ENCODE results near the gene SUSD4.

The SUSD4 gene

DNA sequence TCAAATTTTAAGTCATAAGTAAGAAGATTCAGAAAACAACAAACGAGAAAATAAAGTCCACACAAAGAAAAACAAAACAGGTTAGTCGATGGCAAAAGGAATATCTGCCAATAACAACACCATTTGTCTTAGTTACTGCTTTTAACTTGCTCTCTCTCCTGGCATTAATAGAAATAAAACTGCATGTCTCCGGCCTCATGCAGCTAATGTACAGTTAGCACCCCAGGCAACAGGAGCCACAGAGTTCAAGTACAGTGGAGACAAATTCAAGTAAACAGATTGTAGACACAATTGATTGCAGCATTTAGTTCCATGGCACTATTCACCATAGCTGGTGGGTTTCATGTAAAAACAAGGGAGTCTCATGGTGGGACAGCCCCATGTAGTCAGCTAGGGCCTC lies 33.5 kb downstream of the SUSD4 start:
- no peak for DNase-seq (ENCODE audit: low read depth in 2 of 2)

DNA sequence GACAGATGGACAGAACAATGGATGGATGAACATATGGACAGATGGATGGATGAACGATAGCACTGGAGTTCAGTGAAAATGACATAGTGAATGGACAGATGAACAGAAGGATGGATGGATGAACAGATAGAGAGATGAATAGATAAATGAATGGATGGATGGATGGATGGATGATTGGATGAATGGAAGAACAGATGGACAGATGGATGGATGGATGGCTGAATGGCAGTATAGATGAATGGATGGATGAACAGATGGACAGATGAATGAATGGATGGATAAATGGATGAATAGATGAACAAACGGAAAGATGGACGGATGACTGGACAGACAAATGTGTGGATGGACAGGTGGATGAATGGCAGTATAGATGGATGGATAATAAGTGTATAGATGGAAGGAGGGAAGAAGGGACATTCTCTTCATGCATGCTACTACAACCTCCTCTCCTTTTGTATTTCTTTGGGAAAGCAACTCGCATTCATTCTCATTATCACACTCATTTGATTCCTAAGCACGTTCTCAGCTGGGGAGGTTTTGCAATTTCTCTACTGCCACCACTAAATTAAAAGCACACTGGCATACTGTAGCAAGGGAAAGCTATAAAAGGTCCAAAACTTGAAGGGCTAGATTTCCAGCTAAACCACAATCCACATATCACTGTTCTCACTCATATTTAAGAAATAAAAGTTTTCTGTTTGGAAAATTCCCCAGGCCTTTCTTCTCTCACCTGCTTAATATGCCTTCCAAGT lies 34.1 kb downstream of the SUSD4 start:
- DNase-seq (ENCODE audit: low read depth in 2 of 2): no peak

DNA sequence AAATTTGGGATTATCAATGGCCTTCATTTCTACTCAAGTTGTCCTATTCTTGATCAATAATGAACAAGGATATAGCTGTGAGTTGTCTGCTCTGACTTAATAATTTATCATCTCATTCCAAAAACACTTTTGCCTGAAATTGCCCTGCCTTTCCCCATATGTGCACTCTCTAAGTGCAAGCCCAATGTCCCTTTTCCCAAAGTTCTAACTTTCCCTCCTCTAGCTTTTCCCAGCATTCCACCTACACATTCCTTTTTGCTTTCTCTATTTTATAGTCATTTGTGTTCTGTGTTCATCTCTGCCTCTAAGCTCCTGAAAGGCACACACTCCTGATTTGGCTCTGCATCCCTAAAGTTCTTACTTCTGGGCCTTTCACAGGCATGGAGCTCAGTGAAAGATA lies 34.7 kb downstream of the SUSD4 start:
- no peak for DNase-seq (ENCODE audit: low read depth in 2 of 2)

DNA sequence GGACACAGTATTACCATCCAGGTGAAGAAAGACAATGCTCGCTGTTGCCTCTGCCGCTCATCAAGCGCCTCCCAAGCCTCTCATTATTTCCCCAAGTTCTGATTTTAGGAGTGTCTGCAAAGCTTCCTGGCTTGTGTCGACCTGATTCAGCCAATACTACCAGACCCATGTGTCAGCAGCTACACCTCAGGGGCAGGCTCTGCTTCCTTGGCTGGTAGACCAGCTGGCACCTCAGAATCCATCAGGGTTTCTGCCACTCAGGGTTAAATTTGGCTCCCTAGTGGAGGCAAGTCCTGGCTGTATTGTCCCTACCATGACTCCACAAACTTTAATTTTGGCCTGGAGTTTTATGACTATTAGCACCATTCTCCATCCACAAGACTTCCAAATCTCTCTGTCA lies 35.4 kb downstream of the SUSD4 start:
- no peak for DNase-seq (ENCODE audit: low read depth in 2 of 2)

DNA sequence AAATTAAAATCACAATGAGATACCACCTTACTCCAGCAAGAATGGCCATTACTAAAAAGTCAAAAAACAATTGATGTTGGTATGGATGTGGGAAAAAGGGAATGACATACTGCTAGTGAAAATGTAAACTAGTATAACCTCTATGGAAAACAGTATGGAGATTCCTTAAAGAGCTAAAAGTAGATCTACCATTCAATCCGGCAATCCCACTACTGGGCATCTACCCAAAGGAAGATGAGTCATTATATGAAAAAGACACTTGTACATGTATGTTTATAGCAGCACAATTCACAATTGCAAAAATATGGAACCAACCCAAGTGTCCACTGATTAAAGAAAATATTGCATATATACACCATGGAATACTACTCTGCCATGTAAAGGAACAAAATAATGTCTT lies 37.2 kb downstream of the SUSD4 start:
- no peak for DNase-seq (ENCODE audit: low read depth in 2 of 2)

DNA sequence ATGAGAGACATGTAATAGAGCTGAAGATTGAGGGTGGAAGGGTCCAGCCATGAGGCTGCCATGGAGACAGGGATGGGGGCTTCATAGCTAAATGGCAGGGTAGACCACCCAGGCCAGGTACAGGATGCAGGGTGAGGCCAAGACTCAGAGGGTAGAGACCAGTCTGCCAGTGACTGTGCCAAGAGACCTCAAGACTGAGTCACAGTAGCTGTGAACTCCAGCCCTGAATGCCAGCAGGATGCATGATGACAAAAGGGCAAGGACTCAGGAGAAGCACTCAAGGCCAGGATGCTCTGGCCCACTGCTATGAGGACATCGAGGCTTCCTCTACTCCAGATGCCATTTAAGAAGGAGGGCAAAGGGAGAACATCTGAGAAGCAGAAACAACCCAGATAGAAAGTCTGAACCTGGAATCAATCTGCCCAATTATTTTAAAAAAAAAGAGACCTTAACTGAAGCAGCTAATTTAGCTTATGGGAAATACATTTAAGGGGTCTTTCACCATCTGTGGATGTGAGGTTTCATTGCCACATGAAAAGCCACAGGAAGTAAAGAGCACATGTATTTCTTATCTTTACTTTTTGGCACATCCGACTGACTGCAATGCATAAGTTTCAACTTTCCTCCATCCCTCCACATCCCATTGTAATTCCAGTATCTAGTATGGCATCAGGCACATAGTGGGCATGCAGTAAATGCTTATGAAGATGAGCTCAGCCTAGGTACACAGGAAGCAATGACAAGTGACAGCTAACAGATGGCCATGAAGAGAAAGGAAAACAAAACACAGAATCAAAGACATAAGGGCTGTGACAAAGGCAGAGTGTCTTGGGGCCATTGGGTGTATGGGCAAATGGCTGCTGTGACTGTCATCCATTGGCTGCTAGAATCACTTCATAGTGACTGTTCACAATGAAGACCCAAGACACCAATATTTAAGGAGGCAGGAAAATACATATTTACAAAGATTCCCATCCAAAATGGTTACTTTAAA lies 40.2 kb downstream of the SUSD4 start:
- DNase-seq (ENCODE audit: low read depth in 2 of 2): no peak

DNA sequence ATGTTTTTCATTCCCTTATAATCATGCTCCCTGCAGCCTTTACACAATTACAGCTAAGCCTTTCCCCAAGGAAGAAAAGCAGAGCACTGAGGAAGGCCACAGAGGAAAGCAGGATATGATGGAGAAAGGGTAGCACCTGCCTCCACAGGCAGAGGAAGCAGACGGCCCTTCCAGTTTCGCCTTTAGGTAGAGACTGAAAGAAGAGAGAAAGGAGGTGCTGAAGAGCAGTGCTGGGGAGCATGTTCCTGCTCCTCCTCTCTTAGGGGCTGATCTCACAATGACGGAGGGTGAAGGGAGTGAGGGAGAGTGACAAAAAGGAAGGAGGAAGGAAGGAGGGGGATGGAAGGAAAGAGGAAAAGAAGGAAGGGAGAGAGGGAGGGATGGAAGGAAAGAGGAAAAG lies 41.1 kb downstream of the SUSD4 start:
- DNase-seq (ENCODE audit: low read depth in 2 of 2): no peak

DNA sequence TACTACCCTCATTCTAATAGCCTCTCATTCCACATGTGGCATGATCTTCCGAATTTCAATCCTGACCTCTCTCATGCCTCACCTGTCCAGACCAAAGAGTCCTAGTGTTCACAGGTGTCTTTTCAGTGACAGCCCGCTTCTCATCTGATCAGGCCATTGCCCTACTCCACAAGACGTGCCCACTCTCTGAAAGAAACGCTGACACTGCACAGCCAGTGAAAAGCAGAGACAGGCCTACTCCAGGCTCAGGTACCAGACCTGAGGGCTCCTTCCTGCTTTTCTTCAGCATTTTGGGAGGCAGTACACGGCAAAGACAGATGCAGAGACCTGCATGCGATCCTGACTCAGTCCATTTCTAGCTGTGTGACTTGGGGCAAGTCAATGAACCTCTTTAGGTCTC lies 43.0 kb downstream of the SUSD4 start:
- no peak for DNase-seq (ENCODE audit: low read depth in 2 of 2)

DNA sequence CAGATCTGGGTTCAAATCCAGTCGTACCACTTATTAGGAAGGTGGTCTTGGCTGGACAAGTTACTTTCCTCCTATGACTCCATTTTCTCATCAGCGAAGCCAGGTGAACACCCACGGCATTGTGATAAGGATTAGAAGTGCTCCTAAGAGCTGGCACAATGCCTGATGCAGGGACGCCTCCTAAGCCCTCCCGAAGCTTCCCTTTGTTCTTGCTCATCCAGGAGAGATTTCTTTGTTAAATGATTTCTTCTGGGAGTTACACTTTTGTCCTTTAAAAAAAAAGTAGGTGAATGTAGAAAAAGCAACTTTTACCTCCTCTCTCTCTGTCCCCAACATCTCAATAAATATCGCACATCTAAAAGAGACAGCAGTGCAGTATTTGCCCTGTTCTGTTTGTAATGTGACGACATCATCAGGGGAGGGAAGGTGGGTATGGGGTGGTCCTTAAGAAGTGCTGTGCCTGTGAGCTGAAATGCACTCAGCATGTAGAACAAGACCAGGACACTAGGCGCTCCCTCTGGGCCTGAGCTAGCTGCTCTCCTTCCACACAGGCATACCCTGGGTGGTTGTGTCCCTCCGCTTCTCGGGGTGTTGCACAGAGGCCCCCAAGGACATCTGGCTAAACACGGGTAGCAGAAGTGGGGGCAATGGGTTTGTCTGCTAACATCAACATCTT lies 43.9 kb downstream of the SUSD4 start:
- no peak for DNase-seq (ENCODE audit: low read depth in 2 of 2)

DNA sequence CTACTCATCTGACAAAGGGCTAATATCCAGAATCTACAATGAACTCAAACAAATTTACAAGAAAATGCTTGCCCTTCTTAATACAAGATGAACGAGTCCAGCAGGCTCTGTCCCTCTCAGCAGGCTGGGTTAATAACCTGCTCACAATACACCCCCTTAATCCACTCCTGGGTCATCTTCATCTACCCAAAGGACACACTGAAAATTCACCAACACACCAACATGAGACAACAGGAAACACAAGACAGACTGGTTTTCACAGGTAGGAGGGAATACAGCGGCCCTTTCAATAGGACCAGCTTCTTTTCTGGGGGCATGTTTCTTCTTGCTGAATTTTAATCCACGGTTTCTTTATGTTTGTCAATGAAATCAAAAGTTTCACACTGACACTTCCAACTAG lies 44.6 kb downstream of the SUSD4 start:
- no peak for DNase-seq (ENCODE audit: low read depth in 2 of 2)

DNA sequence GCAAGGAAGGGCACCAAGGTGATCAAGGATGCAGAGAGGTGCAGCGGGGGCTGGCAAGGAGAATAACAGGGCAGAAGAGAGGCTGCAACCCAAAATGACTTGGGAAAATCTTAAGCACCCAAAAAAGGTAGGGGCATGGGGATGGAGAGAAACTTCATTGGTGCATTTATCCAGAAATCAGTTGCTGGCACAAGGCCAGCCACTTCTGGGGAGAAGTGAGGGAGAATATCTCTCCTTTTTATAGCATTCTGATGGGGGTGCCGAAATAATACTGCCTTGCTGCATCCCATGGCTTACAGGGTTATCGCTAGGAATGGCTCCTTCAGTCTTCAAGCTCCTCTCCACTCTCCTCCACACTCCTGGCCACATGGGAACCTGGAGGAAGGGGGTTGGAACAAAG lies 47.9 kb downstream of the SUSD4 start:
- no peak for DNase-seq (ENCODE audit: low read depth in 2 of 2)

DNA sequence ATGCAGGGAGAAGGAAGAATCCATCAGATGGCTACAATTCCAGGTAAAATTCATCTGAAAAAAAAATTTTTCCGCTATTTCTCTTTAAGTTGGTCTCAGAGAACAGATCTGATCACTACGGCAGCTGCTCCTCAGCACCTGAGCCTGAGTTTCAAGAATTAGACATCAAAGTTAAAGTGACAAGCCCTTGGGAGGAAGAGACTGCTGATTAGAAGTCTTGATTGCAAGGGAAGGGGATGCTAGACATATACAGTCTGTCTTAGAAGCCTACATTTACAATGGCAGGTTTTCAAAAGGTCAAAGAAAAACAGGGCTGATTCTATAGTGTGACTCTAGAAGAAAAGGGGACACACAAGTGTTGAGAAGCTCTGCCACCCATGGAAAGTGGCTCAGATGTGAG lies 48.3 kb downstream of the SUSD4 start:
- no peak for DNase-seq (ENCODE audit: low read depth in 2 of 2)

DNA sequence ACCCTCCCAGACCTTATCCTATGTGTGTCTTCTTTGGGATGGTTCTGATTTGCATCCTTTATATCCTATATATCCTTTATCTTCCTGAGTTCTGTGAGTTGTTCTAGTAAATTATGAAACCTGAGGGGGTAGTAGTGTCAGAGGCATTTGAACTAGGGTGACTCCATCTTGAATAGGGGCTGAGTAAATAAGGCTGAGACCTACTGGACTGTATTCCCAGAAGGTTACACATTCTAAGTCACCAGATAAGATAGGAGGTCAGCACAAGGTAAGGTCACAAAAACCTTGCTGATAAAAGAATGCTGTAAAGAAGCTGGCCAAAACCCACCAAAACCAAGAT lies 50.6 kb downstream of the SUSD4 start:
- no peak for DNase-seq (ENCODE audit: low read depth in 2 of 2)

DNA sequence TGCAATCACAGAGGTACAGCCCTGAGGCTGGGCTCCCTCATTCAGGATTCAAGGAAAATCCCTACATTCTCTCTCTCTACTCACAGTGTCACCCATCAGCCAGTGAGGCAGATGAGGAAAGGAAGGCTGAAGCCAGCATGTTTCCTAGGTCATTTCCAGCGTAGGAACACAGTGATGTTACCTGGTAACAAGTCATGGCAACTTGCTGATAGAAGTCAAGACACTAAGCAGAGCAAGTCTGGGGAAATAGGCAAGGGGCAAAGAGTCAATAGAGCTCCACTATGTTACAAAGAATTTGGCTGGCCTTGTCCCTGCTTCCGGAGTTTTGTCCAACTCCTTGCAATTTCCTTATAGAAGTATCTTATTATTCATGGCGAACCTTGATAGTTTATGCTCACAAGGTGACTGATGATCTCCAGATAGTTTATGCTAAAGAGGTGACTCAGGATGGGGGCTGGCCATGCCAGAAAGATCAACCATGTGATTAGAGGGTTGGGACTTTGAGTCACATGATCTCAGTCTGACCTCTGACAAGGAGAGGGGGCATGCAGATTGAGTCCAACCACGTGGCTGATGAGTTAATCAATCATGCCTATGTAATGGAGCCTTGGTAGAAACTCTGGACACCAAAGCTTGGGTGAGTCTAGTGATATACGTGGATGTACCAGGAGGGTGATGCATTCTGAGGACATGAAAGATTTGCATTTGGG lies 51.1 kb downstream of the SUSD4 start:
- DNase-seq (ENCODE audit: low read depth in 2 of 2): no peak

DNA sequence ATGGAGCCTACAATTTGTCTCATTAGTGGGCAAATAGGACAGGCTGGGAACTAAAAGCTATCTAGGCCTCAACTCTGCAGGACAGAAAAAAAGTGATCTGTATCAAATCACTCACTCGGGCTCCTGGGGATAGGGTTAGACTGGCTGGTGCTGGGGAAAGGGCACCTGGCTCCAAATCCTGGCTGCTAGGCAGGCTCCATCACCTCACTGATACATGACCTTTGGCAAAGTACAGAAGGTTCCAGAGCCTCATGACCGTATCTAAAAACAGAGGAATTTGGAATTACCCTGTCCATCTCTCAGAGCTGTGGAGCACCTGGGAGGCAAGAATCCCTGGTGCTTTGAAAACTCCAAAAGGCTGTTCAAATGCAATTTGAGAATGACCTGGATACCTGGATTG lies 51.7 kb downstream of the SUSD4 start:
- no peak for DNase-seq (ENCODE audit: low read depth in 2 of 2)

DNA sequence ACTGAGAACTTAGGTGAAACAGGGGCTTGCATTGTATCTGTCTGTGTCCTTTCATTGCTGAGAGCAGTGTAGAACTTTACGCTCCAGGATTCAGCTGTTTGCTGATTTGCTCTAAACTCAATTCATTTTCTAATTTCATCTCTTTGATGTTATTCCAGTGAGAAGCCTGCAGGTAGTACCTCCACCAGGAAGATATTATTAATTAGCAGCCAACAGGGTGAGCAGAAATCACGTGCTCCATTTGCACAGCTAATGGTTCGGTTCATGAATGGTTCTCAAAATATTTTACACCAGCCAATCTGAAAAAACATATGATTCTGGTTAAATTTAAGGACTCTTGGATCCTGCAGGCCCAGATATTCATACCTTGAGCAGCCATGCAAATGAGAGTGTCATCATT lies 52.1 kb downstream of the SUSD4 start:
- DNase-seq (ENCODE audit: low read depth in 2 of 2): no peak

DNA sequence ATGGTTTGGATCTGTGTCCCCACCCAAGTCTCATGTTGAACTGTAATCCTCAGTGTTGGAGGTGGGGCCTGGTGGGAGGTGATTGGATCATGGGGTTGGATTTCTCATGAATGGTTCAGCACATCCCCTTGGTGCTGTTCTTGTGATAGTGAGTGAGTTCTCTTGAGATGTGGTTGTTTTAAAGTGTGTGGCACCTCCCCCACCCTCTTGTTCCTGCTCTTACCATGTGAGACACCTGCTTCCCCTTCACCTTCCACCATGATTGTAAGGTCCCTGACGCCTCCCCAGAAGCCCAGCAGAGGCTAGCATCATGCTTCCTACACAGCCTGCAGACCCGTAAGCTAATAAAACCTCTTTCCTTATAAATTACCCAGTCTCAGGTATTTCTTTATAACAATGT lies 55.8 kb downstream of the SUSD4 start:
- no peak for DNase-seq (ENCODE audit: low read depth in 2 of 2)

DNA sequence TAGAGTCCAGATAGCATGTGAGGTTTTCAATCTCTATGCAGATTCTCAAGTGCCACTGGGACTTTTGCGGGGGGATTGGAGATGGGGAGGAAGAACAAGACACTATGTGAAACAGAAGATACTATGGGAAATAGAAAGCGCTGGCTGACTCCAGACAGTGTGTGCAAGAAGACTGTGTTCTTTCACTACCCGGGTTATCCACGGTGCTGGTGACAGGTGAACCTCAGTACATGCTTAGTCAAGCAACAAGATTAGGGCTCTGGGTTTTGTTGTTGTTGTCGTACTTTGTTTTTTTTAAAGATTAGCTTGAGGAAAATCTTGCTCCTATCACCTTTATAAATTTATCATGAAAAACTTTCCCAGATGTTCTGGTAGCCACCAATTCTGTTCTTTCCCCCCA lies 56.4 kb downstream of the SUSD4 start:
- DNase-seq (ENCODE audit: low read depth in 2 of 2): no peak

DNA sequence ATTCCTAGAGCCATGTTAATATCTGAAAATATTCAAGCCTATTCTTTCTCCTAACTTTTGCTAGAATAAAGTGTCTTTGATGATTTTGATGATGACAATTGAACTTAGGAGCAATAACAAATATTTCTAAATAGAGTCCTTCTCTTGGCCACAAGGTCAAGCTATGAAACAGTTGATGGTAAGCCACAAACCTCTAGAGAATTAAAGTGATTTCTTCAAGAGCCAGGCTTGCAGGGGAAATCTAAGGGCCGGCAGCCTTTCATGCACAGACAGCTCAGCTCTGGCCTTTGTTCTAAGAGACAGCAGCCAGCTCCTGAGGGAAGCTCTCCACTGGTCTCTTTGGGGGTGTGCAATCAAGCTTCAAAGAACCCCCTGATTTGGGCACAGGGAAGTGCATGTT lies 59.0 kb downstream of the SUSD4 start:
- DNase-seq (ENCODE audit: low read depth in 2 of 2): no peak

DNA sequence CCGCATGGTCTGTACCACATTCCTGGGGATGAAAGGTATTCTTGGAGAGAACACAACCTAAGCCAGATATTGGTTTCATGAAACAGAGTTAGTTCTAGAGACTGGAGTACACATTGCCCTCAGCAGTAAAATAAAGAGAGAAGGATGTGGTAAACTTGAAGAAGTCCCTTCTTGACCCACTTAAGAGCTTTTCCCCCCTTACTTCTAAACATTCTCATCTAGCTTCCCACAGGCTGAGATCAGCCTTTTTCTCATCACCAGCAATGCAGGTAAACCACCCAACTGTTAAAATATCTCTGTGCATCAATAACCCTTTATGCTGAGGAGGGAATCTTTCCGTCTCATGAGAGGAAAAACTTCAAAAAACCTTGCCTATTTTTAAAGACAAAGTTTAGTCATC lies 62.6 kb downstream of the SUSD4 start:
- no peak for DNase-seq (ENCODE audit: low read depth in 2 of 2)

DNA sequence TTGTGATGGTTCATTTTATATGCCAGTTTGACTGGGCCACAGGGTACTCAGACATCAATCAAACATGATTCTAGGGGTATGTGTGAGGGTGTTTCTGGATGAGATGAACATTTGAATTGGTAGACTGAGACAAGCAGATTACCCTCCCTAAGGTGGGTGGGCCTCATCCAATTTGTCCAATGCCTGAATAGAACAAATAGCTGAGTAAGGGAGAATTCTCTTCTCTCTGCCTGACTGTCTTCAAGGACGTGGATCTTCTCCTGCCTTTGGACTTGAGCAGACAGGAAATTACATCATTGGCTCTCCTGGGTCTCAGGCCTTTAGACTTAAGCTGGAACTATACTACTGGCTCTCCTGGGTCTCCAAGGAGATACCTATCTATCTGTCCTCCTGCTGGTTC lies 64.4 kb downstream of the SUSD4 start:
- DNase-seq (ENCODE audit: low read depth in 2 of 2): no peak

DNA sequence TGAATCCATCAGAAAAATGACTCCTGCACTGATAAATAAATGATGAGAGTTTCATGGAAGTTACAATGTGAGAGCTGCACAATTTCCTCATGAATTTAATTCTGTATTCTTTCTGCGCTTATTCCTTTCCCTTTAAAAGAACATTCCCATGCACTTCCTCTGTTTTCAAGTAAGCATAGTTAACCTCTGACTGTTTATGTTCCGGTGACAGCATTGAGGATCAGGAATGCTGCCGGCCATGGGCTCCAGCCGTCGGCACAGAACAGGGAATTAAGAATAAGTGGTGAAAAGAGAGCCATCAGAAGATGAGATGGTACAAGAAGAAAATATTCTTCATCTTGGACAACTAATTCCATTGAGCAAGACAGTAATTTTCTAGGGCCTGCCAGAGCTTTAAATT lies 65.3 kb downstream of the SUSD4 start:
- DNase-seq (ENCODE audit: low read depth in 2 of 2): no peak

Data from stimulated activated CD4-positive, alpha-beta T cell treated with anti-CD3 and anti-CD28 coated beads, Interleukin-12 subunit alpha, Interleukin-12 subunit beta, amount 100 ng/mL, for 24 hours (primary cell).